Ascending aorta (tissue), 2 donors: ENCODE measurements around the gene CTIF. TPM values are rescaled to one million over a fixed set of nuclear protein-coding genes. Genes with fewer than 3 reads are reported as not detected.

Experiments
- DNase-seq, 2 donors: peaks; one replicate each; pipeline ENCODE4 v3.0.0-alpha.2; 2019; ENCODE audit warnings: low spot score in 2 of 2
- H3K27ac ChIP-seq, 2 donors: fragments of 200-600 bp; sonication (generic); one replicate each; pipeline ENCODE4 v1.5.1; 2016 to 2017; ENCODE audit warnings: mild to moderate bottlenecking in 1 of 2
- H3K27me3 ChIP-seq: fragments of 200-600 bp; sonication (generic); one replicate; pipeline ENCODE4 v1.5.1; 2017
- H3K36me3 ChIP-seq, 2 donors: fragments of 200-600 bp; sonication (generic); one replicate each; pipeline ENCODE4 v1.5.1; 2016
- H3K4me1 ChIP-seq, 2 donors: fragments of 200-600 bp; sonication (generic); one replicate each; pipeline ENCODE4 v1.5.1; 2016 to 2017; ENCODE audit warnings: mild to moderate bottlenecking in 1 of 2
- H3K4me3 ChIP-seq, 2 donors: fragments of 200-600 bp; sonication (generic); one replicate each; pipeline ENCODE4 v1.5.1; 2016 to 2017; ENCODE audit warnings: mild to moderate bottlenecking in 1 of 2
- H3K9me3 ChIP-seq, 2 donors: fragments of 200-600 bp; sonication (generic); one replicate each; pipeline ENCODE4 v1.5.1; 2016
- intact Hi-C: fragments of 100-400 bp; cut with DNase I; formaldehyde crosslinking; loops from one replicate; pipeline ENCODE4 v1.15.1; 2023
- total RNA-seq: library from RNA; depleted of rRNA; stranded (reverse); fragments of >200 nt; gene quantifications from one replicate; pipeline ENCODE4 v1.1.0, GENCODE V29; 2016
- TF ChIP-seq, protein P1 (sequence below), 3 experiments: fragments of 200-600 bp in 2 of 3; fragments of 450-650 bp in 1 of 3; sonication (generic) in 2 of 3; IDR thresholded peaks; one replicate each; pipeline ENCODE4 v1.5.1; 2016 to 2019; ENCODE audit warnings: antibody characterized with exemption in 3 of 3, mild to moderate bottlenecking in 1 of 3, moderate library complexity in 1 of 3

The CTIF gene
- total RNA-seq, 1 donor from 2014 or later, result 55.3 TPM

DNA sequence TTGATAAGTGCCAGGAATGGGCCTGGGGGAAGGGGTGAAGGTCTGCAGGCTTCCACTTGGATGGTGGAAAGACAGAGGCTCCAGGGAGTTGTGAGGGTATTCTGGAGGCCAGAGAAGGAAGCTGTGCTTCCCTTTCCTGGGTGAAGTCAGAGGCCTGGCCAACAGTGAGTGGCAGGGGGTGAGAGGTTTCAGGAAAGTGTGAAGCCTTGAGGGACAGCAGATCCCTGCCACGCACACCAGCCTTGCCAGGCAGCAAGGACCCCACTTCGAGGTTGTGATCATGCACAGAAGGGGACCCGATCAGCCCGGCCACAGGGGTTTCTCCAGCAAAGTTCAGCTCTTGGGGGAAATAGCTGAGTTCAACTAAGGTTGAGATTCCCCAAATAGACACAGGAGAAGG is 345.5 kb downstream of the CTIF start:
- DNase-seq, result peak in 1 of 2 donors; percentile 53
- H3K9me3 ChIP-seq, result no peaks in the 10 kb centered on the region
- TF ChIP-seq, protein P1, sequence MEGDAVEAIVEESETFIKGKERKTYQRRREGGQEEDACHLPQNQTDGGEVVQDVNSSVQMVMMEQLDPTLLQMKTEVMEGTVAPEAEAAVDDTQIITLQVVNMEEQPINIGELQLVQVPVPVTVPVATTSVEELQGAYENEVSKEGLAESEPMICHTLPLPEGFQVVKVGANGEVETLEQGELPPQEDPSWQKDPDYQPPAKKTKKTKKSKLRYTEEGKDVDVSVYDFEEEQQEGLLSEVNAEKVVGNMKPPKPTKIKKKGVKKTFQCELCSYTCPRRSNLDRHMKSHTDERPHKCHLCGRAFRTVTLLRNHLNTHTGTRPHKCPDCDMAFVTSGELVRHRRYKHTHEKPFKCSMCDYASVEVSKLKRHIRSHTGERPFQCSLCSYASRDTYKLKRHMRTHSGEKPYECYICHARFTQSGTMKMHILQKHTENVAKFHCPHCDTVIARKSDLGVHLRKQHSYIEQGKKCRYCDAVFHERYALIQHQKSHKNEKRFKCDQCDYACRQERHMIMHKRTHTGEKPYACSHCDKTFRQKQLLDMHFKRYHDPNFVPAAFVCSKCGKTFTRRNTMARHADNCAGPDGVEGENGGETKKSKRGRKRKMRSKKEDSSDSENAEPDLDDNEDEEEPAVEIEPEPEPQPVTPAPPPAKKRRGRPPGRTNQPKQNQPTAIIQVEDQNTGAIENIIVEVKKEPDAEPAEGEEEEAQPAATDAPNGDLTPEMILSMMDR (IDR thresholded peaks at IDR 0.05), result no peak
- H3K4me3 ChIP-seq, result no peak overlapping the region
- H3K4me1 ChIP-seq, result peaks cover 0 to 14% of the 10 kb centered on the region in 2 donors
- H3K36me3 ChIP-seq, result no peaks in the 10 kb centered on the region
- no peak overlapping the region for H3K27ac ChIP-seq
- H3K27me3 ChIP-seq, result no peaks in the 10 kb centered on the region
- intact Hi-C loops, result no loop called here

DNA sequence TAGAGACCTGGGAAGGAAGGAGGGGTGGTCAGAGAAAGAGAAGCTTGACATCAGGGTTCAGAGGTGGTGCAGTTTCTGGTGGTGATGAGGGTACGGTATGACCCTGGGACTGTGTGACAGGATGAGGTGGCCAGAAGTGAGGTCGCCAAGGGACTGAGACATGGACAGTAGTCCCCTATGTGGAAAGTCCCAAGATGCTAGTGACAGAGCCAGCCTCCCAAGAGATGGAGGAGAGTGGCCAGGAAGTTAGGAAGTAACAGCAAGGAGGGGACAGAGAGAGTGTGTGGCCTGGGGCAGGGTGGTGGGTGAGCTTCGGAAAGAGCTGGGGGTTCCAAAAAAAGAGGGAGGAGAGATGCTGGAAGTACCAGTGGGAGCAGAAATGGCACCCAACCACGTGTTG is 345.9 kb downstream of the CTIF start:
- intact Hi-C loops, result no loop called here
- DNase-seq, result peak in 1 of 2 donors; percentile 56
- no peak overlapping the region for H3K4me3 ChIP-seq
- TF ChIP-seq, protein P1 (IDR thresholded peaks at IDR 0.05), result no peak
- H3K36me3 ChIP-seq, result no peaks in the 10 kb centered on the region
- H3K27me3 ChIP-seq, result no peaks in the 10 kb centered on the region
- H3K27ac ChIP-seq, result no peak overlapping the region
- peaks cover 1 to 19% of the 10 kb centered on the region in 2 donors for H3K4me1 ChIP-seq
- H3K9me3 ChIP-seq, result no peaks in the 10 kb centered on the region

DNA sequence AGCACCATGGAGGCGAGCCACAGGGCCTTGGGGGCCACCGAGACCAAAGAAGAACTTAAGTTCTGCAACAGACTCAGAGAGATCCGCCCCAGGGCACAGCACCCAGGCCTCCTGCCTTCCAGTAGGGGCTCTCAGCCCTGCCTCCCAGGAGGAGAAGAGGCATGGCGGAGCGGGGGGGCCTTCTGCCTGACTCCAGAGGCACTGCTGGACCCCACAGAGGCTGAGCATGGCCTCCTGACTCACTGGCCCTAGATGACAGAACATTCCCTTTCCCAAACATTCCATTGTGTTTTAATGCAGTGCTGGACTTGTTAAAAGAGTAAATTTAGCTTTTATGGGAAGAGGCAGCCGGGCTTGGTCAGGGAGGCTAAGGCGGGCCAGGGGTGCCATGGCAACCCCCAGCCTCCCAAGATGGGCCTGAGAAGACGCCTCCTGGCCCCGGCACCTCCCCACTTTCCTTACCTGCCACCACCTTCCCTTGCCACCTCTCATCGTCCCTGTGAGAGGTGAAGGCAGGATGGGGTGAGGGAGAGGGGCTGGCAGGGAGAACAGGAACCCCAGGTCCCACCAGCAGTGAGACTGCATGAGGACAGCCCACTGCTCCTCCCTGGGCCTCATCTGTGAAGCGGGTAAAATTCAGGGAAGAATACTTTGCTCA is 346.6 kb downstream of the CTIF start:
- peak in 1 of 2 donors; percentile 65 for DNase-seq
- peaks cover 3 to 19% of the 10 kb centered on the region in 2 donors for H3K4me1 ChIP-seq
- intact Hi-C loops, result no loop called here
- no peak overlapping the region for H3K4me3 ChIP-seq
- H3K27me3 ChIP-seq, result no peaks in the 10 kb centered on the region
- TF ChIP-seq, protein P1 (IDR thresholded peaks at IDR 0.05), result no peak
- H3K9me3 ChIP-seq, result no peaks in the 10 kb centered on the region
- peak overlapping the region in 1 of 2 donors; percentile 40 for H3K27ac ChIP-seq
- H3K36me3 ChIP-seq, result no peaks in the 10 kb centered on the region

- H3K4me1 ChIP-seq, result peaks cover 3 to 19% of the 10 kb centered on the region in 2 donors
- no peaks in the 10 kb centered on the region for H3K27me3 ChIP-seq
- TF ChIP-seq, protein P1 (IDR thresholded peaks at IDR 0.05), result no peak
- H3K36me3 ChIP-seq, result no peaks in the 10 kb centered on the region
- no peak overlapping the region for H3K27ac ChIP-seq
- no peak overlapping the region for H3K4me3 ChIP-seq
- intact Hi-C loops, result no loop called here
- no peaks in the 10 kb centered on the region for H3K9me3 ChIP-seq
- DNase-seq, result peak in 1 of 2 donors; percentile 28
These were observed 347.1 kb downstream of the CTIF start for GRCh38 chr18:48885924-48886400.

DNA sequence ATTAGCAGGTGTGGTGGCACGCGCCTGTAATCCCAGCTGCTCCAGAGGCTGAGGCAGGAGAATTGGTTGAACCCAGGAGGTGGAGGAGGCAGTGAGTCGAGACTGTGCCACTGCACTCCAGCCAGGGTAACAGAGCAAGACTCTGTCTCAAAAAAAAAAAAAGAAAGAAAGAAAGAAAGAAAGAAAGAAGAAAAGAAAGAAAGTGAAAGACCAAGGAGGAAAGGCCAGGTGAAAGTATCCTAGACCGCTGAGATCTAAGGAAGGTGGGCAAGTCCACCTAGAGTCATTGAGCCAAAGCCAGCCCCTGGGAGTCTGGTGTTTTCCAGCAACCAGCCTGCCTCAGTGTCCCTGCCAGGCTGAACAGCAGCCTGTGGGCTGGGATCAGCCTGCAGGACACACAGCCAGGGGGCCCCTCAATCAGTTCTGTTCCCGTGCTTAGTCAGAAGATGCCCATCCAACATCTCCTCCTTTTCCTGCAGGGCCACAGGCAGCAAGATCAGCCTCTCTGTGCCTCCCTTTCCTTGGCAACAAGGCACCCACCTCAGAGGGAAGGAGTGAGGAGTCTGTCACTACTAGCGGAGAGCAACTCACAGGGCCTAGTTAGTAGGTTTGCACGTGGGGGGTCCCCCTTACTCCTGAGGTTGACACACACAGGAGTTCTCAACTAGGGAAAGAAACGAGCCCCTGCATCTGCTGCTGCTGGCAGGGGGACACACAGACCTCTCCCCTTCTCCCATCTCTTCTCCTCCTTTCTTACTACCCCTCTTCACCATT is 347.9 kb downstream of the CTIF start:
- no peaks in the 10 kb centered on the region for H3K36me3 ChIP-seq
- no peak overlapping the region for H3K27ac ChIP-seq
- peaks cover 3 to 19% of the 10 kb centered on the region in 2 donors for H3K4me1 ChIP-seq
- peak in 1 of 2 donors; percentile 34 for DNase-seq
- TF ChIP-seq, protein P1 (IDR thresholded peaks at IDR 0.05), result no peak
- H3K9me3 ChIP-seq, result no peaks in the 10 kb centered on the region
- no peaks in the 10 kb centered on the region for H3K27me3 ChIP-seq
- H3K4me3 ChIP-seq, result no peak overlapping the region
- intact Hi-C loops, result no loop called here
